AG20443 (cell line): ENCODE results near the gene ZSWIM7.

Source experiments
- DNase-seq: peaks from one replicate; pipeline ENCODE4 v3.0.0; 2012; ENCODE audit warnings: low spot score, mixed read lengths

Gene ZSWIM7

GRCh38 chr17:15931394-15931793, 68.1 kb downstream of the ZSWIM7 start:
- DNase-seq = no peak

GRCh38 chr17:15930426-15930825, 69.1 kb downstream of the ZSWIM7 start:
- DNase-seq = peak; percentile 11

- no peak for DNase-seq
These were observed 69.6 kb downstream of the ZSWIM7 start for GRCh38 chr17:15929941-15930340.

- no peak for DNase-seq
These were observed 71.2 kb downstream of the ZSWIM7 start for GRCh38 chr17:15928286-15928785.
